Measurements from ENCODE around the gene SETD6.

SETD6 gene

GRCh38 chr16:58499615-58500351 is 15.5 kb upstream of the SETD6 start, which contains the start of gene NDRG4:
NDRG4 (plus strand) TSS chr16:58500143; CDS start chr16:58500249, 106 bp downstream.
- Histone ChIP-seq H3K27me3 (ENCODE audit: control insufficient read depth, insufficient read depth, low read length) (no peaks in the 10 kb centered on the region), H3K4me2 (ENCODE audit: low read length) (peak within 1 kb of the TSS; percentile 55), H3K36me3 (ENCODE audit: control insufficient read depth, insufficient read depth, low read length) (no peaks in the 10 kb centered on the region), H2AFZ (peak within 1 kb of the TSS; percentile 71), H3K9ac (no peak within 1 kb of the TSS), H3K4me1 (peaks cover 5% of the 10 kb centered on the region), H3K9me3 (ENCODE audit: control insufficient read depth, low read length) (no peaks in the 10 kb centered on the region), H3K4me3 (ENCODE audit: low read depth, low read length) (peak within 1 kb of the TSS; percentile 3), H3K79me2 (no peaks in the 10 kb centered on the region), H3K27ac (no peak within 1 kb of the TSS)
- TF ChIP-seq CTCF (IDR thresholded peaks at IDR 0.05) = no peak

- no peak overlapping the region for H3K9ac ChIP-seq
- peak overlapping the region; percentile 3 for H3K4me3 ChIP-seq (ENCODE audit: low read depth, low read length)
Observed at GRCh38 chr16:58500430-58501241, 14.7 kb upstream of the SETD6 start.

GRCh38 chr16:58501242-58502131 is 13.8 kb upstream of the SETD6 start:
- H3K27ac ChIP-seq = no peak overlapping the region
- no peaks in the 10 kb centered on the region for H3K27me3 ChIP-seq (ENCODE audit: control insufficient read depth, insufficient read depth, low read length)
- TF ChIP-seq CTCF (IDR thresholded peaks at IDR 0.05) = no peak
- peak overlapping the region; percentile 28 for H3K4me2 ChIP-seq (ENCODE audit: low read length)
- no peaks in the 10 kb centered on the region for H3K4me1 ChIP-seq
- no peaks in the 10 kb centered on the region for H3K36me3 ChIP-seq (ENCODE audit: control insufficient read depth, insufficient read depth, low read length)
- H2AFZ ChIP-seq = peak overlapping the region; percentile 71
- H3K9me3 ChIP-seq (ENCODE audit: control insufficient read depth, low read length) = no peaks in the 10 kb centered on the region
- H3K9ac ChIP-seq = no peak overlapping the region
- H3K4me3 ChIP-seq (ENCODE audit: low read depth, low read length) = peak overlapping the region; percentile 3
- no peaks in the 10 kb centered on the region for H3K79me2 ChIP-seq

More at GRCh38 chr16:58500430-58501241, 14.7 kb upstream of the SETD6 start:
- H3K27me3 ChIP-seq (ENCODE audit: control insufficient read depth, insufficient read depth, low read length) = no peaks in the 10 kb centered on the region
- H3K27ac ChIP-seq = no peak overlapping the region
- no peaks in the 10 kb centered on the region for H3K9me3 ChIP-seq (ENCODE audit: control insufficient read depth, low read length)
- H2AFZ ChIP-seq = peak overlapping the region; percentile 71
- H3K4me2 ChIP-seq (ENCODE audit: low read length) = peak overlapping the region; percentile 55
- TF ChIP-seq CTCF (IDR thresholded peaks at IDR 0.05) = no peak
- H3K4me1 ChIP-seq = no peaks in the 10 kb centered on the region
- H3K36me3 ChIP-seq (ENCODE audit: control insufficient read depth, insufficient read depth, low read length) = no peaks in the 10 kb centered on the region
- H3K79me2 ChIP-seq = no peaks in the 10 kb centered on the region

GRCh38 chr16:58502217-58502921 is 12.9 kb upstream of the SETD6 start:
- Histone ChIP-seq H3K36me3 (ENCODE audit: control insufficient read depth, insufficient read depth, low read length) (no peaks in the 10 kb centered on the region), H3K27ac (no peak overlapping the region), H3K79me2 (no peaks in the 10 kb centered on the region), H3K4me1 (no peaks in the 10 kb centered on the region), H3K4me2 (ENCODE audit: low read length) (no peak overlapping the region), H3K4me3 (ENCODE audit: low read depth, low read length) (no peak overlapping the region), H3K27me3 (ENCODE audit: control insufficient read depth, insufficient read depth, low read length) (no peaks in the 10 kb centered on the region), H3K9ac (no peak overlapping the region), H2AFZ (no peak overlapping the region), H3K9me3 (ENCODE audit: control insufficient read depth, low read length) (no peaks in the 10 kb centered on the region)
- no peak for TF ChIP-seq CTCF (IDR thresholded peaks at IDR 0.05)
